ENCODE data around the gene LIMCH1. TPM values are rescaled to one million over a fixed set of nuclear protein-coding genes. Genes with fewer than 3 reads are reported as not detected.

LIMCH1 gene, protein sequence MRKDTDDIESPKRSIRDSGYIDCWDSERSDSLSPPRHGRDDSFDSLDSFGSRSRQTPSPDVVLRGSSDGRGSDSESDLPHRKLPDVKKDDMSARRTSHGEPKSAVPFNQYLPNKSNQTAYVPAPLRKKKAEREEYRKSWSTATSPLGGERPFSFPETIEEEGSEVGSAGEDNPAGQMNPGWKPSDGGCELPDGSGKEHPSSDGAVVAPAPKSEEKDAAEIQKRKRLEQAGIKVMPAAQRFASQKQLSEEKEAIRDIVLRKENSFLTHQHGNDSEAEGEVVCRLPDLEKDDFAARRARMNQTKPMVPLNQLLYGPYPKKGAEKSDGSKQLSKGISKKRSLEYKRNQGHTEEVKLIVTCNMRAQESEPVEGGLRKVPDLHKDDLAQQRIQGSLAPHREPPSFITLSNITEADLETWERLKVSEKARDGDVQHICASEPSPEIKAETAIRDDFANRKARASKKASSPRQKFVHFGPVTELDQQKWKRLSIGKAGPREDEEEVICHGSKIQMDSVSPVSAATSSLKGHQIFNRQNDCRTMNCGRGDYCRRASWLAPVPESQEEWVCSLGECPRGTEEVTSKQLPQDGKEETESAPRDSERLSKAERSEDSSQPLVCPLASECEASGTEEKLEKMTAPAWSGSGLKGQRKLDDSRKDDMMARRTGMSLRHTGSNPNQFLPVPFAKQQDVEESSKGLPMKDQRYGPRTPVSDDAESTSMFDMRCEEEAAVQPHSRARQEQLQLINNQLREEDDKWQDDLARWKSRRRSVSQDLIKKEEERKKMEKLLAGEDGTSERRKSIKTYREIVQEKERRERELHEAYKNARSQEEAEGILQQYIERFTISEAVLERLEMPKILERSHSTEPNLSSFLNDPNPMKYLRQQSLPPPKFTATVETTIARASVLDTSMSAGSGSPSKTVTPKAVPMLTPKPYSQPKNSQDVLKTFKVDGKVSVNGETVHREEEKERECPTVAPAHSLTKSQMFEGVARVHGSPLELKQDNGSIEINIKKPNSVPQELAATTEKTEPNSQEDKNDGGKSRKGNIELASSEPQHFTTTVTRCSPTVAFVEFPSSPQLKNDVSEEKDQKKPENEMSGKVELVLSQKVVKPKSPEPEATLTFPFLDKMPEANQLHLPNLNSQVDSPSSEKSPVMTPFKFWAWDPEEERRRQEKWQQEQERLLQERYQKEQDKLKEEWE (N-terminal part only)
- 0.83 and 0.87 TPM in 2 replicates for total RNA-seq

DNA sequence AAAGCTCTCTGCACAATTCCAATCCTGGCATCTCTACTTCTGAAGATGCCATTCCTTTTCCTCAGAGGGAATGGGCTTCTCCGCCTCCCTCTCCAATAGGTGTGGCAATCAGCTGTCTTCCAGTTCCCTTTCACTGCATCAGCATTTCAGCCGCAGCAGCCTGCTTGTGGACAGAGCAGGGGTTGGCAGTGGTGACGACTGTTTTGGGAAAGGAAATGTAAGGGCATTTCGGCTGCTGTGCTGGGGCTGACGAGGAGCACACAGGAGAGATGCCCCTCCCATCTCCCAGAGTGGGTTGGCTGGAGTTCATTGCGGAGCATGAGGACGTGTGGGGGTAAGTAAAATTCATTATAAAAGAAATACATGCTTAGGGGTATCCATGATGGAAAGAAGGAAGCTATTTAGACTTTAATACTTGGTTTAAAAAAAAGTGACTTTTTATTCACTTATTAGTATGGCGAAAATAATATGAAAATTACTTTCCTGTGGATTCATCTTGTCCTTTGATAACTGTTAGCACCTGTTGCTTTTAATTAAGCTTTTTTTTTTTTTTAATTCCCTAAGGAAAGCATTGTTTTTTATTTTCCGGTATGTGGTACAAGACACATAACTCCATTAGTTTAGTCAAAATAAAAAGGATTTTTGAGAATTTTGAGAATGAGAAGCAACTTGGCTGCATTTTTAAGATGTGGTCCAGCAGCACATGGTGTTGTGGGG lies at the start of gene LIMCH1:
Gene LIMCH1, plus strand, starts transcription at position 141 of the 717 bp plus-strand sequence. CDS start 67,839 bp downstream, outside the sequence.

DNA sequence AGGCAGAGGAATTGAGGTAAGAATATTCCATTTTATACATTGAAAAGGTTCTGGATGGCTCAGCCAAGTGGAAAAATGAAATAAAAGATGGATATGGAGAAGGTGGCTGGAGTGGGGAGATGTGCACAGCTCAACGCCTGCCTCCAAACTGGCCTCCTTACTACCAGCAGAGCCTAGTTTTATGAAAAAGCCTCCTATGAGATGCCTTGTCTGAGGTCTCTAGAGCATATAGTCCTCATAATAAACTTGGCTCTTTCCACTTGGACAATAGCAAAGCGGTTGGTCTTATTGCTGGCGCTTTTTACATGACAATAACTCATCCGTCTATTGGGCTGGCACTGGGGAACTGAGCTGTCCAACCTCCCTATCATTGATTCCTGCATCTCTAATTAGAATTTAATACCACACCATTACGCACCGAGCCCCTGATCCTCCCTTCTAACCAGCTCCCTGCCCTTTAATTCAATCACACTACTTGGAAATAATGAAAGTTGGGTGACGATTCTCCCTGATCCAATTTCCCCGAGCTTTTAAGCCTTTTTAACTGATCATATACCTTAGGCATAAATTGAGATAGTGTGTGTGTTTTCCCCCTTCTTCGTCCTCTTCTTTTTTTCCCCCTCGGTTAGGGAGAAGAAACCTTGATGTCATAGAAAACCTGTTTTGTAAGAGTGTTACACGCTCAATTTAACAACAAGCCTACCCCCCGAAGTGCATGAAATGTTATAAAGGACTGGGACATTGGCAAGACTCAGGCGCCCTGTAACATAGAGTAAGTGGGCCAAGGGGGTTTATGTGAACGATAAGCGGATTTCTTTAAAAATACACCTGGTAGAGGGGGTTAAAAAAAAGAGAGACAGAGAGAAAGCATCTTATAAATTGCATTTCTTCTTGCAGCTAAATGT lies 210.9 kb downstream of the LIMCH1 start, which contains the start of gene PHOX2B:
Gene PHOX2B, minus strand, starts transcription at position 155 of the 905 bp plus-strand sequence. Its CDS starts 115 bp downstream, at position 40.

Other genes with a start within 250 kb of the LIMCH1 start
- not detected in 2 replicates for gene PHOX2B, start 210.6 kb downstream of the LIMCH1 start, total RNA-seq